ENCODE results near the gene CAMK2D. TPM values are rescaled to one million over a fixed set of nuclear protein-coding genes. Genes with fewer than 3 reads are reported as not detected.

Gene CAMK2D
- total RNA-seq, 2 experiments from 2014 or later: 62.8 to 66.1 TPM

- no peak for TF ChIP-seq CTCF (IDR thresholded peaks at IDR 0.05)
- ATAC-seq (no peak), DNase-seq (no peak)
- Mint-ChIP-seq H3K9me3 (peaks cover 20% of the 10 kb centered on the region), H3K4me3 (no peak overlapping the region), H3K27me3 (no peaks in the 10 kb centered on the region), H3K36me3 (ENCODE audit: low read depth) (peaks cover 3% of the 10 kb centered on the region), H3K27ac (no peak overlapping the region), H3K4me1 (ENCODE audit: low read depth) (no peaks in the 10 kb centered on the region)
- intact Hi-C loops (cut with micrococcal nuclease): no loop called here
- CTCF ChIA-PET: no interaction called here
- POLR2A ChIA-PET: no interaction called here
Observed at GRCh38 chr4:113423631-113424030, 337.9 kb downstream of the CAMK2D start.

GRCh38 chr4:113420938-113421337, 340.6 kb downstream of the CAMK2D start:
- Mint-ChIP-seq H3K36me3 (ENCODE audit: low read depth) (peaks cover 3% of the 10 kb centered on the region), H3K4me3 (no peak overlapping the region), H3K9me3 (peaks cover 23% of the 10 kb centered on the region), H3K27me3 (peaks cover 6% of the 10 kb centered on the region), H3K4me1 (ENCODE audit: low read depth) (no peaks in the 10 kb centered on the region), H3K27ac (no peak overlapping the region)
- DNase-seq (no peak), ATAC-seq (no peak)
- POLR2A ChIA-PET: no interaction called here
- CTCF ChIA-PET: no interaction called here
- intact Hi-C loops (cut with micrococcal nuclease): no loop called here
- TF ChIP-seq CTCF (IDR thresholded peaks at IDR 0.05): no peak

- DNase-seq (no peak), ATAC-seq (no peak)
- intact Hi-C loops (cut with micrococcal nuclease): no loop called here
- Mint-ChIP-seq H3K4me3 (no peak overlapping the region), H3K27ac (no peak overlapping the region), H3K27me3 (peaks cover 6% of the 10 kb centered on the region), H3K9me3 (peaks cover 21% of the 10 kb centered on the region), H3K4me1 (ENCODE audit: low read depth) (no peaks in the 10 kb centered on the region), H3K36me3 (ENCODE audit: low read depth) (peaks cover 3% of the 10 kb centered on the region)
- POLR2A ChIA-PET: no interaction called here
- CTCF ChIA-PET: no interaction called here
- no peak for TF ChIP-seq CTCF (IDR thresholded peaks at IDR 0.05)
Observed at GRCh38 chr4:113419631-113420030, 341.9 kb downstream of the CAMK2D start.

- Mint-ChIP-seq H3K27ac (no peak overlapping the region), H3K4me3 (no peak overlapping the region), H3K4me1 (ENCODE audit: low read depth) (peaks cover 4% of the 10 kb centered on the region), H3K36me3 (ENCODE audit: low read depth) (no peaks in the 10 kb centered on the region), H3K27me3 (peaks cover 5% of the 10 kb centered on the region), H3K9me3 (no peaks in the 10 kb centered on the region)
- no peak for ATAC-seq
- TF ChIP-seq CTCF (IDR thresholded peaks at IDR 0.05): no peak
- no peak for DNase-seq
- POLR2A ChIA-PET: interaction anchor here (0.9 kb wide), 1 partner anchor 332 kb away, joined by 3 read pairs; no protein-coding TSS in a partner anchor
- CTCF ChIA-PET: interaction anchor here (1.2 kb wide), 1 partner anchor 16 kb away, joined by 4 read pairs; no protein-coding TSS in a partner anchor
- intact Hi-C loops (cut with micrococcal nuclease): no loop called here
Observed at GRCh38 chr4:113411496-113411938, 350.0 kb downstream of the CAMK2D start.

- no peak for ATAC-seq
- H3K27ac Mint-ChIP-seq: no peak overlapping the region
- CTCF ChIA-PET: interaction anchor here (1.2 kb wide), 1 partner anchor 16 kb away, joined by 4 read pairs; no protein-coding TSS in a partner anchor
- intact Hi-C loops (cut with micrococcal nuclease): no loop called here
- no peaks in the 10 kb centered on the region for H3K9me3 Mint-ChIP-seq
- POLR2A ChIA-PET: no interaction called here
- no peak for TF ChIP-seq CTCF (IDR thresholded peaks at IDR 0.05)
- peaks cover 5% of the 10 kb centered on the region for H3K27me3 Mint-ChIP-seq
- peaks cover 4% of the 10 kb centered on the region for H3K4me1 Mint-ChIP-seq (ENCODE audit: low read depth)
- DNase-seq: no peak
- H3K4me3 Mint-ChIP-seq: no peak overlapping the region
- no peaks in the 10 kb centered on the region for H3K36me3 Mint-ChIP-seq (ENCODE audit: low read depth)
Observed at GRCh38 chr4:113410686-113411085, 350.9 kb downstream of the CAMK2D start.
